ENCODE measurements around the gene TMEM132C. TPM values are rescaled to one million over a fixed set of nuclear protein-coding genes. Genes with fewer than 3 reads are reported as not detected.

Gene TMEM132C
- total RNA-seq, 2 experiments from 2014 or later = not detected

DNA sequence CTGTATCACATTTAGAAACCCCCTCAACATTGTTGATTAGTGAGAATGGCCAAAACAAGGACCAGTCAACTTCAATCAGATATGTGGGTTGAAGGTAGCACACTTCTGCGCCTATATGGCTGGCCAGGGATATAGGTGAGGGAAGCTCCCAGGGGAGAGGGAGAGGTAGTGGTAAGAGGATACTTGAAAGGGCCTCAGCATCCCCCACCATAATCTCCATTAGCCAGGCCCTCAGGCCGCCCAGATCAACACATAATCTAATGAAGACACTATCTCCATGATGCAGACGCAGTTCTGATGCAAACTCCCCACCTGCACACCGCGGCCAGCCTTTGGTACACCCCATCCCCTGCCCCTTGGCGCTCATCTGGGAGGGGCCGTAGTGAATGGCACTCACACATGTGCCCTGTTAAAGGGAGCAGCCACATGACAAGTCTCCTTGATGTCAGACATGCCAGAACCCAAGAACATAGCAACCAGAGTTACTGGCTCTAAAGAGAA is 158.0 kb downstream of the TMEM132C start:
- no peak for ATAC-seq (ENCODE audit: low read depth)
- Mint-ChIP-seq H3K27ac (no peak overlapping the region), H3K4me3 (no peak overlapping the region), H3K36me3 (peaks cover 2% of the 10 kb centered on the region), H3K4me1 (no peaks in the 10 kb centered on the region), H3K27me3 (no peaks in the 10 kb centered on the region), H3K9me3 (peaks cover 6% of the 10 kb centered on the region)
- POLR2A ChIA-PET = no interaction called here
- DNase-seq = no peak

DNA sequence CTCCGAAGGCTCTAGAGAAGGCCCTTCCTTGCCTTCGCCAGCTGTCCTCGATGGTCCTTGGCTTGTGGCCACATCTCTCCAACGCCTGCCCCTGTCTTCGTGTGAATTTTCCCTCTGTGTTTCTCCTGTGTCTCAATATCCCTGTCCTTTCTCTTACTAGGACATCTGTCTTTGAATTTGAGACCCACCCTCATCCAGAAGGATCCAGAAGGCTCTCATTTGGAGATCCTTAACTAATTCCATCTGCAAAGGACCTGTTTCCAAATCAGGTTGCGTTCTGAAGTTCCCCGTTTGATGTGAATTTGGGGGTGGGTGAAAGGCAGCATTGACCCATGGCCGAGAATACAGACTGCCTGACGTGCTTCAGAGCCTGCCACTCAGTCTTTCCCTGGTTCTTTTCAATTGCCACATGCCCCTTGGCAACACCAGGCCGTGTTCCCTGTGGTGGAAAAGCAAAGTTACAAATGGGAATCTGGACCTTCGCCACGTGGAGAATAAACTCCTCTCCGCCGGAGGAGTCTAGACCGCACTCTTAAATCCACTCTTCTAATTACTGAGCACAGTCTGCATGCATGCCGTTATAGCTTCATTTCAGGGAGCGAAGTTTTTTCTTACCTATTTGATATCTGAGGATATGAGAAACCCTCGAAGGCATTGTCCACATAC is 158.8 kb downstream of the TMEM132C start:
- no peak overlapping the region for H3K27ac Mint-ChIP-seq
- no peak for ATAC-seq (ENCODE audit: low read depth)

DNA sequence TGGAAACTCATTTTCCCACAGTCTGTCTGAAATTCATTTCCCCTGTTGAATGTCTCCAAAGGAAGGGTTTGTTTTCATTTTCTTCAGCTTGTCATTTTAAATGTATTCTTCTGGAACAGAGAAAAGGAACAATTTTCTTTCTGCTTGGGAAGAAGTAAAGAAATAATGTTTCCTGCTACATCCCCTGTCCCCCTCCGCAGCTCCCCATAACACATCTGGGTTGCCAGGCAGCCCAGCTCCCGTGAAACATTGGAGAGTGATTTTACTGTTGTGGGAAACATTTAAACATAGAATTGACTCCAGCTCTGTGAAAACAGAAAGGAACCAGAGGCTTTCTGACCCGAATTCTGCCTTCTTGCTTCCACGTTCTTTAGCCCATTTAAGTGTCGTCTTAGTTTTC is 159.5 kb downstream of the TMEM132C start:
- H3K36me3 Mint-ChIP-seq = no peaks in the 10 kb centered on the region
- no peaks in the 10 kb centered on the region for H3K4me1 Mint-ChIP-seq
- H3K27ac Mint-ChIP-seq = no peak overlapping the region
- POLR2A ChIA-PET = no interaction called here
- peaks cover 1% of the 10 kb centered on the region for H3K9me3 Mint-ChIP-seq
- ATAC-seq (ENCODE audit: low read depth) = no peak
- no peaks in the 10 kb centered on the region for H3K27me3 Mint-ChIP-seq
- DNase-seq = no peak
- H3K4me3 Mint-ChIP-seq = no peak overlapping the region

More for the DNA sequence above, 158.8 kb downstream of the TMEM132C start:
- H3K4me1 Mint-ChIP-seq = no peaks in the 10 kb centered on the region
- H3K36me3 Mint-ChIP-seq = no peaks in the 10 kb centered on the region
- no peaks in the 10 kb centered on the region for H3K27me3 Mint-ChIP-seq
- no peak overlapping the region for H3K4me3 Mint-ChIP-seq
- DNase-seq = no peak
- H3K9me3 Mint-ChIP-seq = peaks cover 3% of the 10 kb centered on the region
- POLR2A ChIA-PET = no interaction called here

DNA sequence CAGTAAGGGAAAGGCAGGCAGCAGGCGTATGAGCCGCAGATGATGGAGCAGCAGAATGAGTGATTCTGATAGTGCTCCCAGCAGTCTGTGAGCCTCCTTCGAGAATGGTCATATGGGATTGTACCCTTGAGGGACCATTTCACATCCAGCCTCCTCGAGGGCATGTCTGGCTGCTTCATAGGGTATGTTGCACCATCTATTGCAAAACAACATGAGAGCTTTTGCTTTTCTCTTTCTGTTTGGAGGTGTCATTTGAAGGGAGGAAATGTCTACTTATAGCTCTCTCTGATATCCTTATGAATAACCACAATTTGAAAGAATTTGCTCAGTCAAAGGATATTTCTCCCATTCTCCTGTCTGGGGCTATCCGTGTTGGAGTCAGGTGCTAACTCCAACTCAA is 172.8 kb downstream of the TMEM132C start:
- DNase-seq (no peak), ATAC-seq (ENCODE audit: low read depth) (no peak)
- Mint-ChIP-seq H3K27ac (no peak overlapping the region), H3K36me3 (no peaks in the 10 kb centered on the region), H3K27me3 (no peaks in the 10 kb centered on the region), H3K4me1 (no peaks in the 10 kb centered on the region), H3K9me3 (peaks cover 1% of the 10 kb centered on the region), H3K4me3 (no peak overlapping the region)
- POLR2A ChIA-PET = no interaction called here

DNA sequence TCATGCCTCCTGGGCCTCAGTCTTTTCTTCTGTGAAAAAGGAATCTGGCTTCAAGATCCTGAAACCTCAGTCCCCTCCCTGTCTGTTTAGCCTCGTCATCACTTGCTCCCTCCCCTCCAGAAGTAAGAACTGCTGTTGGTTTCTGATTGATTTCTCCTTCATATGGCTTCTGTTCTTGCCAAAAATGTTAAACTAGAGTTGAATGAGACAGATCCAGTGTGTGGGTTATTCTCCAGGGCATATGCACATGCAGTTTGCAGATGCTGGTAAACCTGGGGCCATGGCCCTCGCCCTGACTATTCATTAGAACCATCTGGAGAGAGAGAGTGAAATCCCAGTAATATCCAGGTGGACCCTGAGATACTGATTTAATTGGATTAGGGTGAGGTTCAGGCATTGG is 175.1 kb downstream of the TMEM132C start:
- no peaks in the 10 kb centered on the region for H3K4me1 Mint-ChIP-seq
- no peak overlapping the region for H3K4me3 Mint-ChIP-seq
- DNase-seq (no peak), ATAC-seq (ENCODE audit: low read depth) (no peak)
- POLR2A ChIA-PET = no interaction called here
- H3K27me3 Mint-ChIP-seq = no peaks in the 10 kb centered on the region
- H3K36me3 Mint-ChIP-seq = no peaks in the 10 kb centered on the region
- peaks cover 1% of the 10 kb centered on the region for H3K9me3 Mint-ChIP-seq
- H3K27ac Mint-ChIP-seq = no peak overlapping the region

DNA sequence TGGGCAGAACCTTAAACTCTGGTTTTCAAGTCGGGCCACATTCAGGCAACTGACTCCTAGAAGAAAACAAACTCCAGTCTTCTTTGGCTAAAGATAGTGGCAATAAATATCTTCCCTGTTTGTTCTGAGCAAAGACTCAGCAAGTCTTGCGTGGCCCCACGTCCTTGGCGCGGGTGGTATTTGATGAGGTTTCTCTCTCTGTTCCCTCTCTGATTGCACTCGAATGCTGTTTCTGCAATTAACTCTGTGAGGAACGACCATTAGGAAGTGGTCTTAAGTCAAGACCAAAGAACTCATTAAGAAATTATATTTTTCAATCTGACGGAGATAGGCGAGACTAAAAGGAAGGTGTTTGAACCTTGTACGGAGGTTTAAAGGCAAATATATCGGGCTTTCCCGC is 177.6 kb downstream of the TMEM132C start:
- H3K4me1 Mint-ChIP-seq = no peaks in the 10 kb centered on the region

DNA sequence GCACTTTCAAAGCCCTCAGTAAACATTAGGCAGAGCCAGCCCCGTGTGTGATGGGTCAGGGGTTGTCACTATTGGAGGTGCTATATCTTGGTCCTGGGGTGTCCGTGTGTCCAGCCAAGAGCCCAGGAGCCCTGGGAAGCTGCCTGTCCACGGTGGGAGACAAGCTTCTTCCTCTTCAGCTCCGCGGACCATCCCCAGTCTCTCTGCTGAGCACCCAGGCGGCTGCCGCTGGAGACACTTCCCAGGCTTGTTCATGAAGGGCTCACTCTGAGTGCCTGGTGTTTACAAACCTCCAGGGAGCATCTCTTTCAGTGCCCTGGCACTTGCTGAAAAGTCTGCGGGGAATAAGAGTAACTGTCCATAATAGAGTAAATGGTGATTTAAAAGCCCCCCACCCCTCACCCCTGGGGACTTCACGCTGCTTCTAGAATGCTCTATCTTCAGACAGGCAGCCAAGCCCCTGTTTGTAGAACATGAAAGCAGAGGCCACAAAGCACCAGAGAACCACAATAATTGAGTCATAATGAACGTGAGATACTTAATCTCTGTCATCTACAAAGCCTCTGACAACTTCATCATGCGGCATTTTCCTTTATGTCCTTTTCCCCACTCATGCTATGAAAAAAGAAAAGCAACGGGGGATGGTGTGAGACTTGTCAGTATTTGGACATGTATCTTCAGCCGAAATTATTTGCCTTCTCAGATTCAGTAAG is 178.6 kb downstream of the TMEM132C start:
- Mint-ChIP-seq H3K27me3 (no peaks in the 10 kb centered on the region), H3K4me3 (no peak overlapping the region), H3K9me3 (no peaks in the 10 kb centered on the region), H3K4me1 (no peaks in the 10 kb centered on the region), H3K27ac (no peak overlapping the region), H3K36me3 (no peaks in the 10 kb centered on the region)
- no peak for ATAC-seq (ENCODE audit: low read depth)
- DNase-seq = no peak
- POLR2A ChIA-PET = no interaction called here

More for the DNA sequence above, 177.6 kb downstream of the TMEM132C start:
- Mint-ChIP-seq H3K36me3 (no peaks in the 10 kb centered on the region), H3K27me3 (no peaks in the 10 kb centered on the region), H3K27ac (no peak overlapping the region), H3K4me3 (no peak overlapping the region), H3K9me3 (no peaks in the 10 kb centered on the region)
- DNase-seq (no peak), ATAC-seq (ENCODE audit: low read depth) (no peak)
- POLR2A ChIA-PET = no interaction called here

DNA sequence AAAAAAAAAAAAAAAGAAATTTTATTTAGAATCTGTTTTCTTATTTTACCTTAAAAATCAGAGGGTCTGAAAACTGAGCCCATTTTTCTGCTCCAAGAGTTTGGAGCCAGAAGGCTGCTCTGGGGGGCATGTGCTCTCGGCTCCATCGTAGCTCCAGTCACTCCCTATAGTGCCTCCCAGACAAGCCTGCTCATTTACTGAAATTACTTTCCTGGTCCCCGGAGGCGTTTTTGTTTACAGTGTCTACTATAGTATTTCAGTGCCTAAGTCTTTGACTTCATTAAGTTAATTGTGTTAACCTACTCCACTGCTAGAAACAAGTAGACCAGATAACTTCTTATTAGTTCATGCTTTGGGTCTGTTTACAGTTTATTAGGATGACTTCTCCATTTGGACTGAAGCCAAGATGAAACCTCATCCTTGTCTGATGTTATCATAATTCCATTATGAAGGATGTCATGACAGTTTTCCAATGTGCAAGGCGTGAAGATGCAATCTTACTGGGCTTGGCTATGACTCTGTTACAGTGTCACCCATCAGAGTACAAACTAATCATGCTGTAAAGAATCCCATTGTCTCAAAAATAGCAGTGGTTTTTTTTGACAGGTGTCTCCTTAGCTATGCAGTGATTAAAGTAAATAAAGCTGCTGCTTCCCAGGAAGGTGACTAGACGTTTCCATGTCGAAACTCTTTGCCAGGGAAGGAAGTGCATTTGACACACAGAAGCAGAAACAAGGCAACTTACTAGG is 182.3 kb downstream of the TMEM132C start:
- POLR2A ChIA-PET = no interaction called here

DNA sequence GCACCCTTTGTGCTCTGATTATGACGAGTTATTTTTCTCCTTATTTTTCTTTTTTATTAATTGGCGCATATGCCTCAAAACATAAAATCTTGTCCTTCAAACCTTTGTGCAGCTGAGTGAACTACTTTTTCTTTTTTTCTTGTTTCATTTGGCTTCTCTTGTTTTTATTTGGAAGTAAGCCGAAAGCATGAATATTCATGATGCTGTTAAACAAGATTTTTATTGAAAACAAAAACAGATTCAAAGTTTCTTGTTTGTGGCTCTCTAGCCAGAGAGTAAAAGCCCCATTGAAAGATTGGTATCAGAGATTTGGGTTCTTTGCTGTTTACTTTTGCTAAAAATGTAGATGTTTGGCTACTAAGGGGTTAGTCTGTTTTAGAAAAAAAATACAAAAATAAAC is 183.8 kb downstream of the TMEM132C start:
- POLR2A ChIA-PET = no interaction called here
- Mint-ChIP-seq H3K27ac (no peak overlapping the region), H3K4me1 (no peaks in the 10 kb centered on the region), H3K4me3 (no peak overlapping the region), H3K36me3 (no peaks in the 10 kb centered on the region), H3K27me3 (no peaks in the 10 kb centered on the region), H3K9me3 (peaks cover 1% of the 10 kb centered on the region)
- DNase-seq = no peak
- ATAC-seq (ENCODE audit: low read depth) = no peak

More for the DNA sequence above, 182.3 kb downstream of the TMEM132C start:
- DNase-seq (no peak), ATAC-seq (ENCODE audit: low read depth) (no peak)
- Mint-ChIP-seq H3K4me1 (no peaks in the 10 kb centered on the region), H3K27ac (no peak overlapping the region), H3K4me3 (no peak overlapping the region), H3K27me3 (no peaks in the 10 kb centered on the region), H3K36me3 (no peaks in the 10 kb centered on the region), H3K9me3 (peaks cover 1% of the 10 kb centered on the region)

DNA sequence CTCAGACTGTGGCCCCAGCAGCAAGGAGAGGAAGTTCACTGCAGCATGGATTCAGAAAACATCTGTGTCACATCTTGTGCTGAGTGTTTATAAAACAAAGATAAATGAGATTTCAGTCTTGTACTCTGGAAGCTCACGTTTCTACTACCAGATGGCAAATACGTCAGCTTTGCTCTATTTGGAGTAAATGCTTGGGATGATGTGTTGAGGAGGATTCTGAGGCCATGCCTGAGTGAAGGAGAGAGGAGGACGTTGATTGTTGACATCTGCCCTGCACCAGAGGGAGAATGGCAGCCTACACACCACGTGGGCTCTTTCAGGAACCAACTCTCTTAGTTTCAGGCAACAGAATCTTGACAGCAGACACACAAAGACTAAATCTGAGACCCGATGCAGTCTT is 188.9 kb downstream of the TMEM132C start:
- peaks cover 5% of the 10 kb centered on the region for H3K9me3 Mint-ChIP-seq
- ATAC-seq (ENCODE audit: low read depth) = no peak
- DNase-seq = no peak
- no peaks in the 10 kb centered on the region for H3K27me3 Mint-ChIP-seq
- H3K4me1 Mint-ChIP-seq = no peaks in the 10 kb centered on the region
- no peak overlapping the region for H3K4me3 Mint-ChIP-seq
- no peak overlapping the region for H3K27ac Mint-ChIP-seq
- POLR2A ChIA-PET = no interaction called here
- H3K36me3 Mint-ChIP-seq = no peaks in the 10 kb centered on the region

DNA sequence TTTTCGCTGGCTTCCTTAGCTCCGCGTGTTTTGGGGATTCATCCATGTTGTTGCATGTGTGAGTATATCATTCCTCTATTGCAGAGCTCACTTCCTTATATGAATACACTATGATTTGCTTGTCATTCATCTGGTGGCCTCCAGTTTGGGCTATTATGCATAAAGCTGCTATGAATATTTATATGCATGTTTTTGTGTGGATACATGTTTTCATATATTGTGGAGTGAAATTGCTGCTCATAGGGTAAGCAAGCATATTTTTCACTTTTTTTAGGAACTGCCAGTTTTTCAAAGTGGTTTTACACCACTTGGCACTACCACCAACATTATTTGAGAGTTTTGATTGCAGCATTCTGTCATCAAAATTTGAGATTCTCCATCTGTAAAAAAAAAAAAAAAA is 190.0 kb downstream of the TMEM132C start:
- DNase-seq (no peak), ATAC-seq (ENCODE audit: low read depth) (no peak)
- Mint-ChIP-seq H3K4me3 (no peak overlapping the region), H3K4me1 (no peaks in the 10 kb centered on the region), H3K27ac (no peak overlapping the region), H3K27me3 (no peaks in the 10 kb centered on the region), H3K9me3 (peaks cover 5% of the 10 kb centered on the region), H3K36me3 (no peaks in the 10 kb centered on the region)
- POLR2A ChIA-PET = no interaction called here

DNA sequence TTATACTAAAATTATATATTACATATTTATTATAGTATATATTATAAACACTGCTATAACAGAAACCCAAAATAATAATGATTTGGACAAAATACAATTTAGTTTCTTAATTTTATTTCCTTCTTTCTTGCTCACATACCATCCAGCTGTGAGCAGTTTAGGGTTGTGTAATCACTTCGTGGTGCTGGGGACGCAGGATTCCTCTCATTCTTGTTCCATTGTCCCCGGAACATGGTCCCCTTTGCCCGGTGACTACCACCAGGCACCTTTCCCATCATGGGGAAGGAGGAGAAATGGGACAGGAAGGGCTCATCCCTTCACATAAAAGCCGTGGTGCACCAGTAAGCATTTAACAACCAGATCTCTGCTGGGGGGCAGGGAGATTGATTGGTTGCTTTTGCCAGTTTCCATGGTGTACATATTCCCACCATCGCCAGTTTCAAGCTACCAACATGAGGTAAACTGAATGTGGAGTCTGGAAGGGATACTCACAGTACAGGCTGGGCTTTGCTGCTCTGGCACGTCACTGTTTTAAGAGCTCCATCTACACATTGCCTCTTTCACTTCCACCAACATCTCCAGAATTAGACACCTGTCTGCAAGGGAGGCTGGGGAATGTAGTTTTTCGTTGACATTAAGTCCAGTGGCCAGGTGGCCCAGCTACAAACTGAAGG is 191.5 kb downstream of the TMEM132C start:
- no peaks in the 10 kb centered on the region for H3K27me3 Mint-ChIP-seq
- no peaks in the 10 kb centered on the region for H3K36me3 Mint-ChIP-seq
- peaks cover 5% of the 10 kb centered on the region for H3K9me3 Mint-ChIP-seq
- H3K4me3 Mint-ChIP-seq = no peak overlapping the region
- no peaks in the 10 kb centered on the region for H3K4me1 Mint-ChIP-seq
- DNase-seq = no peak
- no peak overlapping the region for H3K27ac Mint-ChIP-seq
- POLR2A ChIA-PET = no interaction called here
- no peak for ATAC-seq (ENCODE audit: low read depth)

DNA sequence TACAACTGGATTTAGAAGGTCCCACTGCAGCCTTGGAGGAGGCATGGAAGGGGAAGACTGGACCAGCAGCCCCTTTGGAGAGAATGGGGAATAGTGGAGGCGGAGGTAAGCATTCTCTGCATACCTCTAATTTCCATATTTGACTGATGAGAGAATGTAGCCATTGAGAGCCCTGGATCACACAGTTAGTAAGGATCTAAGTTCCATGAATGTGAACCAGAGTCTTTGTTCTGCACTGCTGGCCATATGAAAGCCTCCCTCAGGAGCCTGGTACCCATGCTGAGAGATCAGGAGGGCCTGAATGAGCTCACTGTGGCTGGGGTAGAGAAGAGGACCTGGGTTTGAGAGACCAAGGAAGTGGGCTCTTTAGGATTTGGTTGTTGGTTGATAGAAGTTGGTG is 192.1 kb downstream of the TMEM132C start:
- POLR2A ChIA-PET = no interaction called here
- no peak overlapping the region for H3K27ac Mint-ChIP-seq
- no peak overlapping the region for H3K4me3 Mint-ChIP-seq
- no peak for ATAC-seq (ENCODE audit: low read depth)
- no peaks in the 10 kb centered on the region for H3K4me1 Mint-ChIP-seq
- no peak for DNase-seq
- no peaks in the 10 kb centered on the region for H3K27me3 Mint-ChIP-seq
- H3K36me3 Mint-ChIP-seq = no peaks in the 10 kb centered on the region
- H3K9me3 Mint-ChIP-seq = peaks cover 3% of the 10 kb centered on the region
